ENCODE results near the gene C7. TPM values are rescaled to one million over a fixed set of nuclear protein-coding genes. Genes with fewer than 3 reads are reported as not detected.
"Not testable (repeated sequence)": the region's sequence is repeated elsewhere in the genome, so short reads cannot be mapped to it uniquely, and the experiment has no call there.

C7 gene
- 100 to 1,000 TPM; 176 to 687 TPM for total RNA-seq

DNA sequence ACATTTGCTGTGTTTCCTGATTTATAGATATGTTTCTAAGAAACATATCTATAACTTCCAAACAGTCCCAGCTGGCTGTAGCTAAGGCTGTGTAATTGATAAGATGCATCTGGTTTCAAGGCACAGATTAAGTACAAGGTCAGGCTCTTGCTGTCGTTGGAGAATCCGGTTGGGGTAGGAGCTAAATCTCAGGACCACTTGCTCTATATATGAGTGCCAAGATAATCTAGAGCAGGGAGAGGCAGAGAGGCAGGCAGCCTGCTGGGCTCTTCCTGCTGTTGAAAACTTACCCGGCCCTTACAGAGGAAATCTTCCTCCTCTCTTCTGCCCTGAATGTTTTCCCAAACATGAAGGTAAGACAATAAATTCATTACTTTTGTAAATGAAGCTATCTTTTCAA lies at the start of gene C7:
TSS of gene C7 (plus strand) at position 234 of the 400 bp plus-strand sequence. CDS start at position 348, 114 bp downstream.
- no peaks in the 10 kb centered on the region for H3K36me3 ChIP-seq
- TF ChIP-seq, protein P1, sequence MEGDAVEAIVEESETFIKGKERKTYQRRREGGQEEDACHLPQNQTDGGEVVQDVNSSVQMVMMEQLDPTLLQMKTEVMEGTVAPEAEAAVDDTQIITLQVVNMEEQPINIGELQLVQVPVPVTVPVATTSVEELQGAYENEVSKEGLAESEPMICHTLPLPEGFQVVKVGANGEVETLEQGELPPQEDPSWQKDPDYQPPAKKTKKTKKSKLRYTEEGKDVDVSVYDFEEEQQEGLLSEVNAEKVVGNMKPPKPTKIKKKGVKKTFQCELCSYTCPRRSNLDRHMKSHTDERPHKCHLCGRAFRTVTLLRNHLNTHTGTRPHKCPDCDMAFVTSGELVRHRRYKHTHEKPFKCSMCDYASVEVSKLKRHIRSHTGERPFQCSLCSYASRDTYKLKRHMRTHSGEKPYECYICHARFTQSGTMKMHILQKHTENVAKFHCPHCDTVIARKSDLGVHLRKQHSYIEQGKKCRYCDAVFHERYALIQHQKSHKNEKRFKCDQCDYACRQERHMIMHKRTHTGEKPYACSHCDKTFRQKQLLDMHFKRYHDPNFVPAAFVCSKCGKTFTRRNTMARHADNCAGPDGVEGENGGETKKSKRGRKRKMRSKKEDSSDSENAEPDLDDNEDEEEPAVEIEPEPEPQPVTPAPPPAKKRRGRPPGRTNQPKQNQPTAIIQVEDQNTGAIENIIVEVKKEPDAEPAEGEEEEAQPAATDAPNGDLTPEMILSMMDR (IDR thresholded peaks at IDR 0.05): no peak
- H3K9me3 ChIP-seq: no peaks in the 10 kb centered on the region
- peaks cover 0 to 30% of the 10 kb centered on the region in 2 donors for H3K4me1 ChIP-seq
- no peak for DNase-seq (ENCODE audit: low spot score)
- no peaks in the 10 kb centered on the region for H3K27me3 ChIP-seq
- peak within 1 kb of the TSS; percentile 16 to 38 for H3K4me3 ChIP-seq
- peak within 1 kb of the TSS; percentile 48 to 66 for H3K27ac ChIP-seq

DNA sequence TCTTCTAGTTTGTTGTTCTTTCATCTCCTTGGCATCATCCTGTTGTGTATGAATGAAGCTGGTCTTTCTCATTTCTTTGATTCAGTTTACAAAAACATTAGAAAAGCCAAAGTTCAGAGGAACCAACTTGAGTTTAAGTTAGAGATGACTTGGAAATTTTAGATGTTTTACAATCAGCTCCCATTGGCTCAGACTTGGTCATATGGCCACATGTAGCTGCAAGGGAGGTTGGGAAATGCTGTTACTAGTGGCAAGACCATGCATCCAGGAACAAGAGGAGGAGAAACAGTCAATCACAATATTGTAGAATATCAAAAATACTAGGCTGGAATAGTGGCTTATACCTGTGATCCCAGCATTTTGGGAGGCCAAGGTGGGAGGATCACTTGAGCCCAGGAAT lies 48.6 kb upstream of the C7 start:
- H3K36me3 ChIP-seq: no peaks in the 10 kb centered on the region
- TF ChIP-seq, protein P1 (IDR thresholded peaks at IDR 0.05): no peak
- peaks cover 0 to 15% of the 10 kb centered on the region in 2 donors for H3K9me3 ChIP-seq
- H3K27ac ChIP-seq: no peak overlapping the region
- no peaks in the 10 kb centered on the region for H3K27me3 ChIP-seq
- H3K4me1 ChIP-seq: no peaks in the 10 kb centered on the region
- no peak for DNase-seq (ENCODE audit: low spot score)
- no peak overlapping the region for H3K4me3 ChIP-seq

GRCh38 chr5:40865004-40865403 lies 44.3 kb upstream of the C7 start:
- not testable (repeated sequence) for H3K4me3 ChIP-seq; H3K36me3 ChIP-seq; H3K27ac ChIP-seq; DNase-seq (ENCODE audit: low spot score); H3K4me1 ChIP-seq; H3K27me3 ChIP-seq
- H3K9me3 ChIP-seq: peaks cover 0 to 15% of the 10 kb centered on the region in 2 donors

DNA sequence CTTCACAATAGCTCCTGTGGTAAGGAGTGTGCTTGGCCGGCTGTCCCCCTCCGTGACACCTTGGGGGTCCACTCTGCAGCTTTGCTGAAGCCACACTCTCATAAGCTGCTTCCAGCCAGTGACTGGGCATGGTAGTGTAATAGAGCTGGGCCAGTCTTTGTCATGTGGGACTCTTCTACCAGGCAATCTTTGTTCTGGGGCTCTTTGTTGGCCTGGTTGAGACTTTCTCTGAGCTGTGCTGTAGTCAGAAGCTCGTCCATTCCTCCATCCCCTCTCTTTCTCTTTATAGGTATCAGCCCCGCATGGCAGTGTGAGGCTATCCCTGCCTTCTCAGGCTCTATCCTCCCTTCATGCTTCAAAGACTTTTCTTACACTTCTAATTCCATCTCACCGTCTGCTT lies 42.5 kb upstream of the C7 start:
- H3K9me3 ChIP-seq: peaks cover 0 to 15% of the 10 kb centered on the region in 2 donors
- no peaks in the 10 kb centered on the region for H3K4me1 ChIP-seq
- H3K36me3 ChIP-seq: no peaks in the 10 kb centered on the region
- H3K27ac ChIP-seq: no peak overlapping the region
- H3K27me3 ChIP-seq: no peaks in the 10 kb centered on the region
- H3K4me3 ChIP-seq: no peak overlapping the region
- TF ChIP-seq, protein P1 (IDR thresholded peaks at IDR 0.05): no peak
- DNase-seq (ENCODE audit: low spot score): no peak

DNA sequence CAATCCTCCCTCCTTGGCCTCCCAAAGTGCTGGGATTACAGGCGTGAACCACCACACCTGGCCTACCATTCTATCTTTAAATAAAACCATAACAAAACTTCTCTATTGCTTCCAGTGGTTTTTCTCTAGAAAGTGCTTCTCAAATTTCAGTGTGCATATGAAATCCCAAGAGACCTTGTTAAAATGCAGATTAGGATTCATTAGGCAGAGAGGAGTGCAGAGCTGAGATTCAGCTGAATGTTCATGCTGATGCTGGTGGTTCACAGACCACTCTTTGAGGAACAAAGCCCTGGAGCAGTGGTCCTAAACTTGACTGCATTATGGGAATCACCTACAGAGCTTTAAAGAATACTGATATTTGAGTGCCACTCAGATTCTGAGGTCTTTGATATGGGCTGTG lies 39.9 kb upstream of the C7 start:
- no peak overlapping the region for H3K4me3 ChIP-seq
- TF ChIP-seq, protein P1 (IDR thresholded peaks at IDR 0.05): no peak
- no peaks in the 10 kb centered on the region for H3K4me1 ChIP-seq
- no peaks in the 10 kb centered on the region for H3K27me3 ChIP-seq
- H3K27ac ChIP-seq: no peak overlapping the region
- peaks cover 0 to 11% of the 10 kb centered on the region in 2 donors for H3K9me3 ChIP-seq
- DNase-seq (ENCODE audit: low spot score): no peak
- no peaks in the 10 kb centered on the region for H3K36me3 ChIP-seq

DNA sequence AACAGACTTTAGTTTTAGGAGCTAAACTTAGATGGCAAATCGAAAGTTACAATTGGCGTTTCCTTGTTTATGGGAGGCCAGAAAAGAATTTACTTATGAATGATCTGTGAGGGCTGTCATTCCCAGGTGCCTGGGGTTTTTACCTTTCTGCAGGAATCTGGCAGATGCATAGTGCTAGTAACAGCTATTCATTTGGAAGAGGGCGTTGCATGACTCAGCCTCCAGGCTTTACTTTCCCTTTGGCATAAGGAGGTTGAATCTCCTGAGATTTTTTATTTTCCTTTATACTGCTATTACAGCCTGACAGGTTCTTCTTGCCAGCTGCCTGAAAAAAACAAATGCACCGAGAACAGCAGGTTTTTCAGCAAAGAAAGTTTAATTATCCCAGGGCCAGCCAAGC lies 38.1 kb upstream of the C7 start:
- TF ChIP-seq, protein P1 (IDR thresholded peaks at IDR 0.05): no peak
- no peaks in the 10 kb centered on the region for H3K4me1 ChIP-seq
- DNase-seq (ENCODE audit: low spot score): no peak
- no peaks in the 10 kb centered on the region for H3K9me3 ChIP-seq
- no peaks in the 10 kb centered on the region for H3K36me3 ChIP-seq
- no peak overlapping the region for H3K4me3 ChIP-seq
- H3K27me3 ChIP-seq: no peaks in the 10 kb centered on the region
- no peak overlapping the region for H3K27ac ChIP-seq

- H3K27me3 ChIP-seq; H3K36me3 ChIP-seq; H3K9me3 ChIP-seq; H3K27ac ChIP-seq; H3K4me1 ChIP-seq; H3K4me3 ChIP-seq; DNase-seq (ENCODE audit: low spot score): not testable (repeated sequence)
These were observed 37.0 kb upstream of the C7 start for GRCh38 chr5:40872253-40872652.
